ENCODE data around the gene FTCD. TPM values are rescaled to one million over a fixed set of nuclear protein-coding genes. Genes with fewer than 3 reads are reported as not detected.

FTCD gene
- total RNA-seq: not detected in 2 replicates

GRCh38 chr21:46155514-46156377 is at the start of gene FTCD:
Gene FTCD, minus strand, starts transcription at chr21:46155579. Its CDS starts 56 bp downstream, at chr21:46155523.

GRCh38 chr21:46183910-46184624 is 28.7 kb upstream of the FTCD start, which contains the start of gene SPATC1L:
Gene SPATC1L, minus strand, starts transcription at chr21:46184459. Its CDS starts 1,643 bp downstream, at chr21:46182816.

GRCh38 chr21:46097336-46098293 is 57.8 kb downstream of the FTCD start, which contains the start of gene COL6A2:
Gene COL6A2, plus strand, starts transcription at chr21:46098112.

Other genes starting within 250 kb of the FTCD start
- 14.0 and 17.8 TPM in 2 replicates for gene COL6A1, start 173.8 kb downstream of the FTCD start, total RNA-seq
- 6.5 and 14.0 TPM in 2 replicates for gene COL6A2, start 57.5 kb downstream of the FTCD start, total RNA-seq
- gene SPATC1L, start 28.9 kb upstream of the FTCD start, total RNA-seq: 4.1 and 7.5 TPM in 2 replicates
- gene LSS, start 73.2 kb upstream of the FTCD start, total RNA-seq: 41.3 and 73.6 TPM in 2 replicates
- 71.4 and 90.6 TPM in 2 replicates for gene MCM3AP, start 130.0 kb upstream of the FTCD start, total RNA-seq
- gene YBEY, start 130.8 kb upstream of the FTCD start, total RNA-seq: 5.2 and 6.5 TPM in 2 replicates
- 5.5 and 6.4 TPM in 2 replicates for gene C21orf58, start 168.3 kb upstream of the FTCD start, total RNA-seq
- 11.7 and 21.0 TPM in 2 replicates for gene PCNT, start 168.6 kb upstream of the FTCD start, total RNA-seq

All from epithelial cell of umbilical artery (primary cell).